CD14-positive monocyte (primary cell): ENCODE data around the gene GCGR. TPM values are rescaled to one million over a fixed set of nuclear protein-coding genes. Genes with fewer than 3 reads are reported as not detected.

Experiments
- DNase-seq, 3 donors: peaks; one replicate each; pipeline ENCODE4 v3.0.0-alpha.2; 2011 to 2022
- H2AFZ ChIP-seq: 2 replicates; pipeline ENCODE4 v1.6.0; 2012; ENCODE audit warnings: mild to moderate bottlenecking, low read depth, low read length, inconsistent platforms; ENCODE audit not compliant: insufficient read depth, poor library complexity, severe bottlenecking
- H3K27ac ChIP-seq, 2 donors: 1 replicate in 1 of 2; 2 replicates in 1 of 2; pipeline ENCODE4 v1.5.1; 2012 to 2013; ENCODE audit warnings: low read length in 2 of 2, control low read depth in 1 of 2, inconsistent platforms in 1 of 2, low read depth in 1 of 2, mild to moderate bottlenecking in 1 of 2
- H3K27me3 ChIP-seq, 2 donors: one replicate each; pipeline versions ENCODE4 v1.6.0 to v1.6.1; 2011 to 2013; ENCODE audit warnings: low read length in 2 of 2; ENCODE audit not compliant: control insufficient read depth in 2 of 2, insufficient read depth in 2 of 2
- H3K36me3 ChIP-seq, 2 donors: replicated peaks in 1 of 2; 1 replicate in 1 of 2; 2 replicates in 1 of 2; pipeline versions ENCODE4 v1.5.1 to v1.6.1; 2012 to 2013; ENCODE audit warnings: low read length in 2 of 2, control low read depth in 1 of 2, inconsistent platforms in 1 of 2, mild to moderate bottlenecking in 1 of 2; ENCODE audit not compliant: insufficient read depth in 2 of 2, control insufficient read depth in 1 of 2
- H3K4me1 ChIP-seq, 2 donors: 1 replicate in 1 of 2; 2 replicates in 1 of 2; pipeline versions ENCODE4 v1.5.1 to v1.6.1; 2012 to 2013; ENCODE audit warnings: low read length in 2 of 2, control low read depth in 1 of 2, inconsistent platforms in 1 of 2, mild to moderate bottlenecking in 1 of 2, moderate library complexity in 1 of 2; ENCODE audit not compliant: insufficient read depth in 2 of 2, control insufficient read depth in 1 of 2
- H3K4me2 ChIP-seq: replicated peaks from 2 replicates; pipeline ENCODE3; 2012; ENCODE audit warnings: low read length, moderate library complexity, mild to moderate bottlenecking; ENCODE audit not compliant: poor library complexity, severe bottlenecking; ENCODE audit errors: extremely low read depth
- H3K4me3 ChIP-seq, 3 experiments: fragments of 200-600 bp in 1 of 3; sonication (generic) in 1 of 3; replicated peaks in 1 of 3; 1 replicate in 2 of 3; 2 replicates in 1 of 3; pipeline ENCODE4 v1.5.1; 2011 to 2013; ENCODE audit warnings: low read length in 3 of 3, mild to moderate bottlenecking in 3 of 3, control low read depth in 2 of 3, low read depth in 2 of 3, inconsistent platforms in 1 of 3, moderate library complexity in 1 of 3
- H3K79me2 ChIP-seq: 2 replicates; pipeline ENCODE4 v1.6.0; 2012; ENCODE audit warnings: mild to moderate bottlenecking, control low read depth, inconsistent platforms, low read length, moderate library complexity; ENCODE audit not compliant: insufficient read depth
- H3K9ac ChIP-seq: 2 replicates; pipeline ENCODE4 v1.6.0; 2017; ENCODE audit warnings: low read length, mild to moderate bottlenecking; ENCODE audit not compliant: insufficient read depth, poor library complexity, severe bottlenecking
- H3K9me3 ChIP-seq, 2 donors: replicated peaks in 1 of 2; 1 replicate in 1 of 2; 2 replicates in 1 of 2; pipeline versions ENCODE4 v1.5.1 to v1.6.1; 2012 to 2013; ENCODE audit warnings: low read length in 2 of 2, control low read depth in 1 of 2; ENCODE audit not compliant: control insufficient read depth in 1 of 2, insufficient read depth in 1 of 2
- H4K20me1 ChIP-seq: 2 replicates; pipeline ENCODE4 v1.6.0; 2012; ENCODE audit warnings: mild to moderate bottlenecking, low read length, control low read depth, moderate library complexity; ENCODE audit not compliant: insufficient read depth
- H3K27ac Mint-ChIP-seq, 7 donors: one replicate each; pipeline ENCODE4 v1.8.0; 2020; ENCODE audit warnings: mild to moderate bottlenecking in 7 of 7, mixed read lengths in 7 of 7, moderate library complexity in 6 of 7, inconsistent platforms in 2 of 7
- H3K27me3 Mint-ChIP-seq, 3 donors: one replicate each; pipeline ENCODE4 v1.8.0; 2021 to 2022; ENCODE audit warnings: low read depth in 3 of 3, mild to moderate bottlenecking in 3 of 3, mixed read lengths in 3 of 3, moderate library complexity in 3 of 3, inconsistent platforms in 1 of 3
- H3K36me3 Mint-ChIP-seq, 2 donors: one replicate each; pipeline ENCODE4 v1.8.0; 2020; ENCODE audit warnings: mixed read lengths in 2 of 2, inconsistent platforms in 1 of 2, mild to moderate bottlenecking in 1 of 2
- H3K4me1 Mint-ChIP-seq: one replicate; pipeline ENCODE4 v1.8.0; 2020; ENCODE audit warnings: mild to moderate bottlenecking, mixed read lengths
- H3K4me3 Mint-ChIP-seq, 2 donors: one replicate each; pipeline ENCODE4 v1.8.0; 2020; ENCODE audit warnings: mild to moderate bottlenecking in 2 of 2, mixed read lengths in 2 of 2, moderate library complexity in 1 of 2
- H3K9me3 Mint-ChIP-seq, 7 donors: one replicate each; pipeline ENCODE4 v1.8.0; 2020 to 2022; ENCODE audit warnings: mixed read lengths in 7 of 7, mild to moderate bottlenecking in 6 of 7, moderate library complexity in 6 of 7, inconsistent platforms in 2 of 7
- CTCF ChIP-seq: fragments of 200-600 bp; IDR thresholded peaks from one replicate; pipeline ENCODE4 v1.8.0; 2022; ENCODE audit warnings: antibody characterized with exemption, mild to moderate bottlenecking
- WGBS: methylation state at CpG from one replicate; pipeline ENCODE4 v1.1.5; 2013; ENCODE audit warnings: missing lambda C conversion rate; ENCODE audit not compliant: insufficient coverage; 5-methylcytosine and 5-hydroxymethylcytosine counted together
- intact Hi-C, 2 donors: fragments of 100-400 bp; cut with micrococcal nuclease; formaldehyde crosslinking; loops; one replicate each; pipeline versions ENCODE4 v1.15.0 to v1.15.1; 2023
- polyA plus RNA-seq, 3 donors: library from polyadenylated mRNA; depleted of rRNA in 1 of 3; unstranded in 2 of 3; stranded (reverse) in 1 of 3; fragments of 300-500 nt in 2 of 3; fragments of >200 nt in 1 of 3; fragmentation: Illumina TruSeq in 2 of 3; gene quantifications; 1 replicate in 2 of 3; 2 replicates in 1 of 3; pipeline ENCODE4 v1.2.3, GENCODE V29; 2012 to 2021

Gene GCGR
- polyA plus RNA-seq, 3 donors: not detected

GRCh38 chr17:81858170-81858966 lies 54.4 kb downstream of the GCGR start:
- Histone ChIP-seq H3K79me2 (peaks cover 91% of the 10 kb centered on the region), H2AFZ (no peak overlapping the region), H3K27me3 (no peaks in the 10 kb centered on the region), H3K4me3 (peak overlapping the region in 1 of 3 experiments; percentile 99), H3K36me3 (peaks cover 40 to 59% of the 10 kb centered on the region in 2 donors), H4K20me1 (peaks cover 67% of the 10 kb centered on the region), H3K9ac (peak overlapping the region; percentile 99), H3K9me3 (no peaks in the 10 kb centered on the region), H3K27ac (peak overlapping the region; percentile 31 to 95), H3K4me2 (peak overlapping the region; percentile 98), H3K4me1 (peaks cover 37 to 44% of the 10 kb centered on the region in 2 donors)
- no peaks in the 10 kb centered on the region for H3K9me3 Mint-ChIP-seq
- H3K27ac Mint-ChIP-seq: peak overlapping the region in 6 of 7 donors; percentile 15 to 97 (median 92)
- intact Hi-C loops: loop anchor here in 1 of 2 donors (2.0 to 5.0 kb wide), 2 partner anchors 20 to 36 kb away; no protein-coding TSS in a partner anchor
- H3K36me3 Mint-ChIP-seq: peaks cover 45 to 64% of the 10 kb centered on the region in 2 donors
- WGBS: 86% methylated on average over 30 of the region's 30 CpGs
- peaks cover 42% of the 10 kb centered on the region for H3K4me1 Mint-ChIP-seq
- H3K27me3 Mint-ChIP-seq: peaks cover 0 to 5% (median 4%) of the 10 kb centered on the region in 3 donors
- peak overlapping the region; percentile 35 to 94 for H3K4me3 Mint-ChIP-seq
- TF ChIP-seq CTCF: no peak
- DNase-seq: no peak

DNA sequence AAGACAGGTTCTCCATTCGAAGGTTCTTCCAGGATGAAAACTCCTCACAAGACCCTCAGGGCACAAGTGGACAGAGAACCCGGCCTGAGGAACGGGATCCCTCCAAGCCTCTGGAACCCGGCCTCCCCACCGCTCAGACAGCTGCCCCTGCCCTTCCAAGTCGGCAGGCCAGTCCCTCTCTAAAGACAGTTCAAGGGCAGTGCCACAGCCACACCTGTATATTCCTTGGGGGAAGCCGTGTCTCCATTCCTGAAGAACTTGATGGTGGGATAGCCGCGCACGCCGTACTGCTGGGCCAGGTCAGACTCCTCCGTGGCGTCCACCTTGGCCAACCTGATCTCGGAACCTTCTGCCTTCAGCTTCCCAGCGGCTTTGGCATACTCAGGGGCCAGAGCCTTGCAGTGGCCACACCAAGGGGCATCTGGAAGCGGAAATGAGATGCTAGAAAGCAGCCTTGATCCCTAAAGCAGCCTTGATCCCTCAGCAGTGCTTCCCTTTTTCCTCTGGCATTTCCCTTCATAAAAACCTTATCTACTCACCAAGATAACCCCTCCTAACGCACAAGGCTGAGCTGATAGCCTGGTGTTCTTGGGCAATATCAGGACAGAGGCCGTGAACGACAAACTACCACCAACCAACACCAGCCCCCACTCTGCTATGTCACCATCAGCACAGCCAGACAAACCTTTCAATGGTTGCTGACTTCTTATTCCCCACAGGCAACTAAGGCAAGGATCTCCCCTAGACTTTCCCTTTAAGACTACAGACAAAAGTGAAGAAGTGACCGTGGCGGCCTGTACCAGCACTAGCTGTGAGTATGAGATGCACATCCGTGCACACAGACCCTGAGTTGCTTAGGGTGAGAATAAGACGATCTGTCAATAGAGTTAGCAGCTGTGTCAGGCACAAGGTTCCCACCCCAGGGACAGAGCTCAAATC lies 55.3 kb downstream of the GCGR start:
- DNase-seq: peak in 1 of 3 donors; percentile 41

More for the DNA sequence above, 55.3 kb downstream of the GCGR start:
- peaks cover 40 to 59% of the 10 kb centered on the region in 2 donors for H3K36me3 Mint-ChIP-seq
- Histone ChIP-seq H3K79me2 (peaks cover 91% of the 10 kb centered on the region), H2AFZ (no peak overlapping the region), H3K4me2 (peak overlapping the region; percentile 98), H3K36me3 (peaks cover 31 to 51% of the 10 kb centered on the region in 2 donors), H4K20me1 (peaks cover 62% of the 10 kb centered on the region), H3K27ac (peak overlapping the region; percentile 69 to 95), H3K4me3 (peak overlapping the region; percentile 72 to 99 (median 92)), H3K4me1 (peaks cover 37 to 44% of the 10 kb centered on the region in 2 donors), H3K27me3 (no peaks in the 10 kb centered on the region), H3K9ac (peak overlapping the region; percentile 99), H3K9me3 (no peaks in the 10 kb centered on the region)
- peak overlapping the region; percentile 94 for H3K4me3 Mint-ChIP-seq
- peak overlapping the region; percentile 85 to 97 (median 94) for H3K27ac Mint-ChIP-seq
- TF ChIP-seq CTCF: no peak
- 64% methylated on average over 21 of the region's 23 CpGs for WGBS
- intact Hi-C loops: loop anchor here in 1 of 2 donors (2.0 to 5.0 kb wide), 2 partner anchors 20 to 37 kb away; no protein-coding TSS in a partner anchor
- no peaks in the 10 kb centered on the region for H3K9me3 Mint-ChIP-seq
- H3K27me3 Mint-ChIP-seq: peaks cover 0 to 4% (median 3%) of the 10 kb centered on the region in 3 donors
- peaks cover 43% of the 10 kb centered on the region for H3K4me1 Mint-ChIP-seq
